Common myeloid progenitor, CD34-positive (primary cell): ENCODE measurements around the gene UST.

Source experiments
- CTCF ChIA-PET: fragments of 350-600 bp; sonication (Branson Sonifier 250); formaldehyde crosslinking; loops from one replicate; lab custom pipeline; 2021; ENCODE audit warnings: antibody characterized with exemption; lab: Charles Lee
- POLR2A ChIA-PET: fragments of 350-600 bp; sonication (Branson Sonifier 250); formaldehyde crosslinking; loops from one replicate; lab custom pipeline; 2021; ENCODE audit warnings: antibody characterized with exemption; lab: Charles Lee
- DNase-seq, 3 donors: peaks; one replicate each; pipeline versions ENCODE4 v3.0.0 to v3.0.0-alpha.2; 2013
- H3K27ac ChIP-seq, 2 experiments: 1 replicate in 1 of 2; 2 replicates in 1 of 2; pipeline ENCODE4 v1.7.0; 2013; ENCODE audit warnings: inconsistent platforms in 2 of 2, low read length in 2 of 2, mild to moderate bottlenecking in 2 of 2, low read depth in 1 of 2, moderate library complexity in 1 of 2; ENCODE audit not compliant: severe bottlenecking in 2 of 2, insufficient read depth in 1 of 2, poor library complexity in 1 of 2
- H3K27me3 ChIP-seq, 5 experiments: replicated peaks in 2 of 5; 1 replicate in 3 of 5; 2 replicates in 2 of 5; pipeline versions ENCODE4 v1.6.1 to v1.7.0; 2013; ENCODE audit warnings: low read length in 4 of 5, mild to moderate bottlenecking in 2 of 5, moderate library complexity in 2 of 5, inconsistent platforms in 1 of 5; ENCODE audit not compliant: insufficient read depth in 5 of 5, control insufficient read depth in 4 of 5
- H3K36me3 ChIP-seq, 4 experiments: 1 replicate in 2 of 4; 2 replicates in 2 of 4; pipeline versions ENCODE4 v1.6.1 to v1.7.0; 2013; ENCODE audit warnings: low read length in 3 of 4, control low read depth in 1 of 4, mild to moderate bottlenecking in 1 of 4; ENCODE audit not compliant: control insufficient read depth in 4 of 4, insufficient read depth in 4 of 4
- H3K4me1 ChIP-seq, 4 experiments: 1 replicate in 3 of 4; 2 replicates in 1 of 4; pipeline versions ENCODE4 v1.6.1 to v1.7.1; 2013; ENCODE audit warnings: low read length in 3 of 4, mild to moderate bottlenecking in 3 of 4, control low read depth in 1 of 4, inconsistent platforms in 1 of 4, moderate library complexity in 1 of 4; ENCODE audit not compliant: control insufficient read depth in 4 of 4, insufficient read depth in 4 of 4; ENCODE audit errors: control extremely low read depth in 1 of 4
- H3K4me3 ChIP-seq, 7 experiments: 1 replicate in 4 of 7; 2 replicates in 3 of 7; pipeline versions ENCODE4 v1.5.1 to v1.7.0; 2013; ENCODE audit warnings: mild to moderate bottlenecking in 7 of 7, low read length in 6 of 7, moderate library complexity in 6 of 7, inconsistent platforms in 2 of 7, low read depth in 2 of 7, control low read depth in 1 of 7; ENCODE audit not compliant: insufficient read depth in 4 of 7, control insufficient read depth in 1 of 7; ENCODE audit errors: extremely low read depth in 1 of 7
- H3K9me3 ChIP-seq, 5 experiments: 1 replicate in 4 of 5; 2 replicates in 1 of 5; pipeline versions ENCODE4 v1.6.1 to v1.7.1; 2013; ENCODE audit warnings: low read length in 4 of 5, mild to moderate bottlenecking in 2 of 5, inconsistent platforms in 1 of 5, low read depth in 1 of 5, moderate library complexity in 1 of 5; ENCODE audit not compliant: control insufficient read depth in 4 of 5, insufficient read depth in 2 of 5; ENCODE audit errors: control extremely low read depth in 1 of 5
- WGBS: methylation state at CpG from one replicate; pipeline ENCODE4 v1.1.5; 2013; ENCODE audit not compliant: insufficient coverage; 5-methylcytosine and 5-hydroxymethylcytosine counted together

UST gene

GRCh38 chr6:148735989-148736388, 10.8 kb upstream of the UST start:
- no peak for DNase-seq
- no peaks in the 10 kb centered on the region for H3K9me3 ChIP-seq
- WGBS: 94% methylated on average over 1 of the region's 2 CpGs
- no peak overlapping the region for H3K4me3 ChIP-seq
- H3K27me3 ChIP-seq: no peaks in the 10 kb centered on the region
- H3K36me3 ChIP-seq: no peaks in the 10 kb centered on the region
- ChIA-PET POLR2A (interaction anchor here (0.6 kb wide), 1 partner anchor 22 kb away, joined by 6 read pairs; no protein-coding TSS in a partner anchor), CTCF (interaction anchor here (1.1 to 1.3 kb wide), 2 partner anchors 9 to 42 kb away, joined by 3 read pairs; no protein-coding TSS in a partner anchor)
- H3K4me1 ChIP-seq: no peaks in the 10 kb centered on the region
- H3K27ac ChIP-seq: no peak overlapping the region

DNA sequence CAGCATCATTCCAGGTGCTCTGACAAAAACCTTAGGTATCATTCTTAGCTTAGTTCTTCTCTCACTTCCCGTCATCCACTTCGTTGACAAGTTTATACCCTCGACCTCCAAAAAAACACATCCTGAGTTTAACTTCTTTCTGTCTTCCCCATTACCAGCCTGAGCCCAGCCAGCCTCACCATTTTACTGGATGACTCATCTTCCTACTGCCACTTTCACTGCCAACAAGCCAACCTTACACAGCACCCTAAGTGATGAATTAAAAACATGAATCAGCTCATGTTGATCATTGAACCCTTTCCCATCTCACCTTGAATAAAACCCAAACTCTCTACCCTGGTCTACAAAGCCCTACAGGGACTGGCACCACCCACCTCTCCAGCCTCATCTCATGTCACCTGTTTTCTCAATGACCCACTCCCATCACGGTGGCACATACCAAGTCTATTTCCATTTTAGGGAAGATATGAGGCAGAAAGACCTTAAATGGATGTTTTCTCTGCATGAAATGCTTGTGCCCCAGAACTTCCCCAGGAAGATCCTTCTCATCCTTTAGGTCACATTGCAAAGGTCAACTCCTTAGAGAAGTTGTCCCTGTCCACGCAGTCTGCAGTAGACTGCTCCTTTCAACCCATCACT, 9.9 kb upstream of the UST start:
- no peak overlapping the region for H3K4me3 ChIP-seq
- no peak overlapping the region for H3K27ac ChIP-seq
- POLR2A ChIA-PET: no interaction called here
- H3K9me3 ChIP-seq: no peaks in the 10 kb centered on the region
- H3K27me3 ChIP-seq: no peaks in the 10 kb centered on the region
- DNase-seq: peak in 2 of 3 donors; percentile 58 to 68
- CTCF ChIA-PET: interaction anchor here (0.7 to 1.3 kb wide), 3 partner anchors 10 to 42 kb away, joined by 3 read pairs; no protein-coding TSS in a partner anchor
- H3K4me1 ChIP-seq: no peaks in the 10 kb centered on the region
- WGBS: 85% methylated on average over 4 of the region's 5 CpGs
- H3K36me3 ChIP-seq: no peaks in the 10 kb centered on the region

DNA sequence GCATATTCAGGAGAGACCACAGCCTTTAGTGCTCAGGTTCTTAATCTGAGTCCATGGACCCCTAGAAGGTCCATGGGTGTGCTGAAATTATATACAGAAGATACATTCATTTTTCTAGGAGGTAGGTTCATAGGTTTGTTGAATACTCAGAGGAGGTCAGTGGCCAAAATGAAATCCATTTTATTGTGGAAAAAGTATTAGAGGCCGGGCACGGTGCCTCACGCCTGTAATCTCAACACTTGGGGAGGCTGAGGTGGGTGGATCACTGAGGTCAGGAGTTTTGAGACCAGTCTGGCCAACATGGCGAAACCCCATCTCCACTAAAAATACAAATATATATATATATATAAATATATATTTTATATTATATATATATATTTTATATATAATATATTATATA, 9.0 kb upstream of the UST start:
- Histone ChIP-seq H3K4me1 (no peaks in the 10 kb centered on the region), H3K4me3 (no peak overlapping the region), H3K9me3 (no peaks in the 10 kb centered on the region), H3K36me3 (no peaks in the 10 kb centered on the region), H3K27ac (no peak overlapping the region), H3K27me3 (no peaks in the 10 kb centered on the region)
- no CpG with 5 or more reads among the region's 4 CpGs for WGBS
- POLR2A ChIA-PET: no interaction called here
- peak in 1 of 3 donors; percentile 41 for DNase-seq
- CTCF ChIA-PET: no interaction called here

DNA sequence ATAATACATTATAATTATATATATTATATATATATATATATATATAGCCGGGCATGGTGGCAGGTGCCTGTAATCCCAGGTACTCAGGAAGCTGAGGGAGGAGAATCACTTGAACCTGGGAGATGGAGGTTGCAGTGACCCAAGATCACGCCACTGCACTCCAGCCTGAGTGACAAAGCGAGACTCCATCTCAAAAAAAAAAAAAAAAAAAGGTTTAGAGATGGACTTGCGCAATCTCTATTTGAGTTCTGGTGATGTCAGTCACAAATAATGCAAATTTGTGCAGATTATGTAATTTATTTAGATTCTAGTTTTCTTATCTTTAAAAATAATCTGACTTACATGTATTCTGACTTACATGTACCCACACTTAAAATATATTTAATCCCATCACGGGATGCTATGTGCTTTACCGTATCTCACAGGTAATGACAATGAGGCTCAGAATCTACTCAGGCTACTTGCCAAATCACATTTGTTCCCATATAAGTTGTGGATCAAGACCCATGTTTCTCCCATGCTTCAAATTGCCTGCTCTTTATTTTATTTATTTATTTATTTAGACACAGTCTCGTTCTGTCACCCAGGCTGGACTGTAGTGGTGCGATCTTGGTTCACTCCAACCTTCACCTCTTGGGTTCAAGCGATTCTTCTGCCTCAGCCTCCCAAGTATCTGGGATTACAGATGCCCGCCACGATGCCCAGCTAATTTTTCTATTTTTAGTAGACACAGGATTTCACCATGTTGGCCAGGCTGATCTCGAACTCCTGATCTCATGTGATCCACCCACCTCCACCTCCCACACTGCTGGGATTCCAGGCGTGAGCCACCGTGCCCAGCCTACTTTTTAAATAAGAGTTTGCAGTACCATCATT, 7.6 kb upstream of the UST start:
- peak overlapping the region in 1 of 7 experiments; percentile 19 for H3K4me3 ChIP-seq
- CTCF ChIA-PET: interaction anchor here (0.8 kb wide), 1 partner anchor 13 kb away, joined by 3 read pairs; no protein-coding TSS in a partner anchor
- H3K27me3 ChIP-seq: no peaks in the 10 kb centered on the region
- peak in 2 of 3 donors; percentile 65 to 72 for DNase-seq
- no peaks in the 10 kb centered on the region for H3K4me1 ChIP-seq
- no peak overlapping the region for H3K27ac ChIP-seq
- H3K9me3 ChIP-seq: no peaks in the 10 kb centered on the region
- POLR2A ChIA-PET: no interaction called here
- 98% methylated on average over 8 of the region's 14 CpGs for WGBS
- H3K36me3 ChIP-seq: no peaks in the 10 kb centered on the region

GRCh38 chr6:148739822-148740128, 7.1 kb upstream of the UST start:
- no peaks in the 10 kb centered on the region for H3K27me3 ChIP-seq
- CTCF ChIA-PET: interaction anchor here (0.7 to 1.0 kb wide), 4 partner anchors 12 to 209 kb away, joined by 3 read pairs; no protein-coding TSS in a partner anchor
- H3K36me3 ChIP-seq: no peaks in the 10 kb centered on the region
- H3K4me1 ChIP-seq: no peaks in the 10 kb centered on the region
- WGBS: 95% methylated on average over 2 of the region's 3 CpGs
- POLR2A ChIA-PET: no interaction called here
- no peak overlapping the region for H3K27ac ChIP-seq
- H3K4me3 ChIP-seq: peak overlapping the region in 1 of 7 experiments; percentile 19
- no peaks in the 10 kb centered on the region for H3K9me3 ChIP-seq
- DNase-seq: peak in 2 of 3 donors; percentile 42 to 49

DNA sequence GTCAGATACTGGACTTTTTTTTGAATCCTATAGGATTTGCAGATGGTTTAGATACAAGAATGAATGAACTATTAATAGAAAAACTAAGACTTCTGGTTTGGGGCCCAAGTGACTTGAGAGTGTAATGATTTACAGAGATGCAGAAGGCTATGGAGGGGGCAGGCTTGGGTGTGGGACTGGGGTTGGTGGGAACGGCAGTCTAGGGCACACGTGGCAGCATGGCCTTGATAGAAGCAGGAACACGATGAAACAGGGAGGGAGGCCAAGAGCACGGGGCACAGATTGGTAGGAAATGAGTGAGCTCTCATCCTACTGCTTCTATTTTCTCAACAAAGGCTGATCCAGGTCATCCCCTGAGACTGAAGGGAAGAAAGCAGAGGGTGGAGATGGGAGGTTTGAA, 3.4 kb upstream of the UST start:
- Histone ChIP-seq H3K4me3 (no peak overlapping the region), H3K9me3 (no peaks in the 10 kb centered on the region), H3K27me3 (peaks cover 0 to 4% (median 0%) of the 10 kb centered on the region in 5 experiments), H3K27ac (no peak overlapping the region), H3K4me1 (peaks cover 3 to 29% (median 19%) of the 10 kb centered on the region in 4 experiments), H3K36me3 (no peaks in the 10 kb centered on the region)
- DNase-seq: no peak
- POLR2A ChIA-PET: no interaction called here
- 100% methylated on average over 2 of the region's 4 CpGs for WGBS
- CTCF ChIA-PET: interaction anchor here (1.0 kb wide), 1 partner anchor 165 kb away, joined by 3 read pairs; no protein-coding TSS in a partner anchor
